ENCODE measurements around the gene CRTAP. TPM values are rescaled to one million over a fixed set of nuclear protein-coding genes. Genes with fewer than 3 reads are reported as not detected.

Gene CRTAP
- polyA plus RNA-seq, 3 donors, result 154 to 187 (median 169) TPM

GRCh38 chr3:33196538-33196937 lies 82.7 kb downstream of the CRTAP start:
- no peak for DNase-seq (ENCODE audit: extremely low read depth in 1 of 11, low read depth in 9 of 11, low spot score in 4 of 11)

Other genes starting within 250 kb of the CRTAP start
- under 1 TPM; 0.20 to 0.27 (median 0.22) TPM for gene CCR4, start 162.4 kb upstream of the CRTAP start, polyA plus RNA-seq (ENCODE audit: insufficient read length in 3 of 3)
- gene GLB1, start 16.9 kb upstream of the CRTAP start, polyA plus RNA-seq (ENCODE audit: insufficient read length in 3 of 3), result 10 to 100 TPM; 86.9 to 99.2 (median 95.3) TPM
- gene TMPPE, start 16.9 kb upstream of the CRTAP start, polyA plus RNA-seq (ENCODE audit: insufficient read length in 3 of 3), result 1 to 10 TPM; 1.9 to 2.5 (median 2.1) TPM
- gene SUSD5, start 104.8 kb downstream of the CRTAP start, polyA plus RNA-seq (ENCODE audit: insufficient read length in 3 of 3), result 1 to 10 TPM; 4.0 to 5.9 (median 5.3) TPM
- gene FBXL2, start 163.4 kb downstream of the CRTAP start, polyA plus RNA-seq (ENCODE audit: insufficient read length in 3 of 3), result 10 to 100 TPM; 24.6 to 35.2 (median 32.1) TPM